HK-2 (cell line): ENCODE data around the gene PPP1R3E.

Source experiments
- DNase-seq: peaks from one replicate; pipeline ENCODE4 v3.0.0-alpha.2; 2018; ENCODE audit not compliant: unreplicated experiment

Gene PPP1R3E

GRCh38 chr14:23248601-23249000 lies 54.1 kb downstream of the PPP1R3E start:
- DNase-seq: no peak
